WTC11 (cell line): ENCODE data around the gene ZSCAN29. TPM values are rescaled to one million over a fixed set of nuclear protein-coding genes. Genes with fewer than 3 reads are reported as not detected.

Experiments
- ATAC-seq: fragments of 200-7000 bp; cut with Tn5 transposase; 2 replicates; pipeline ENCODE4 v1.10.0; 2021; ENCODE audit warnings: mild to moderate bottlenecking, moderate library complexity
- CTCF ChIA-PET: fragments of 300-600 bp; sonication (Branson Sonifier 250); formaldehyde crosslinking; loops from one replicate; lab custom pipeline; 2021; ENCODE audit warnings: antibody characterized with exemption; lab: Charles Lee
- POLR2A ChIA-PET: fragments of 350-600 bp; sonication (Branson Sonifier 250); formaldehyde crosslinking; loops from one replicate; lab custom pipeline; 2021; ENCODE audit warnings: antibody characterized with exemption; lab: Charles Lee
- DNase-seq: peaks from one replicate; pipeline ENCODE4 v3.0.0; 2021; ENCODE audit warnings: low spot score
- H3K27ac Mint-ChIP-seq: 2 replicates; pipeline ENCODE4 v1.8.0; 2021; ENCODE audit warnings: mixed read lengths
- H3K27me3 Mint-ChIP-seq: 2 replicates; pipeline ENCODE4 v1.8.0; 2021; ENCODE audit warnings: low read depth, mild to moderate bottlenecking, moderate library complexity, mixed read lengths
- H3K36me3 Mint-ChIP-seq: 2 replicates; pipeline ENCODE4 v1.8.0; 2021; ENCODE audit warnings: mixed read lengths
- H3K4me1 Mint-ChIP-seq: 2 replicates; pipeline ENCODE4 v1.8.0; 2022; ENCODE audit warnings: mixed read lengths
- H3K4me3 Mint-ChIP-seq: 2 replicates; pipeline ENCODE4 v1.8.0; 2021; ENCODE audit warnings: mild to moderate bottlenecking, moderate library complexity, mixed read lengths
- H3K9me3 Mint-ChIP-seq: 2 replicates; pipeline ENCODE4 v1.8.0; 2021; ENCODE audit warnings: mixed read lengths
- ARID4B ChIP-seq: sonication (generic); formaldehyde crosslinking; IDR thresholded peaks from 2 replicates; pipeline ENCODE4 v1.8.0; 2023; ENCODE audit warnings: missing genetic modification reagents, mild to moderate bottlenecking, borderline replicate concordance
- E2F1 ChIP-seq: sonication (generic); formaldehyde crosslinking; IDR thresholded peaks from 2 replicates; pipeline ENCODE4 v1.8.0; 2022; ENCODE audit warnings: mild to moderate bottlenecking, missing genetic modification reagents
- FOXP1 ChIP-seq: sonication (generic); formaldehyde crosslinking; IDR thresholded peaks from 2 replicates; pipeline ENCODE4 v1.8.0; 2022; ENCODE audit warnings: missing genetic modification reagents, mild to moderate bottlenecking, moderate library complexity, borderline replicate concordance
- JAZF1 ChIP-seq: fragments of 250-450 bp; sonication (Bioruptor Pico); IDR thresholded peaks from 2 replicates; pipeline ENCODE4 v1.9.0; 2021; ENCODE audit warnings: moderate library complexity, mild to moderate bottlenecking, inconsistent platforms
- NFE2L1 ChIP-seq: sonication (generic); formaldehyde crosslinking; IDR thresholded peaks from 2 replicates; pipeline ENCODE4 v1.8.1; 2023; ENCODE audit warnings: missing genetic modification reagents
- NR1H2 ChIP-seq: sonication (generic); formaldehyde crosslinking; IDR thresholded peaks from 2 replicates; pipeline ENCODE4 v1.9.0; 2021; ENCODE audit warnings: mild to moderate bottlenecking, moderate library complexity, missing genetic modification reagents
- PRDM15 ChIP-seq: sonication (generic); formaldehyde crosslinking; IDR thresholded peaks from 2 replicates; pipeline ENCODE4 v1.8.0; 2022; ENCODE audit warnings: missing genetic modification reagents
- RORB ChIP-seq: fragments of 250-450 bp; sonication (Bioruptor Pico); IDR thresholded peaks from 2 replicates; pipeline ENCODE4 v1.9.0; 2021; ENCODE audit warnings: mild to moderate bottlenecking
- STAT6 ChIP-seq: sonication (generic); formaldehyde crosslinking; conservative IDR thresholded peaks from 2 replicates; pipeline ENCODE4 v1.8.1; 2023; ENCODE audit warnings: mild to moderate bottlenecking, low read depth, missing genetic modification reagents, moderate library complexity
- ZNF263 ChIP-seq: sonication (generic); formaldehyde crosslinking; IDR thresholded peaks from 2 replicates; pipeline ENCODE4 v1.8.1; 2022; ENCODE audit warnings: low read depth, mild to moderate bottlenecking, moderate library complexity, missing genetic modification reagents
- ZNF281 ChIP-seq: sonication (generic); formaldehyde crosslinking; IDR thresholded peaks from 2 replicates; pipeline ENCODE4 v1.8.0; 2023; ENCODE audit warnings: mild to moderate bottlenecking, missing genetic modification reagents
- ZNF532 ChIP-seq: fragments of 250-450 bp; sonication (Bioruptor Pico); IDR thresholded peaks from 2 replicates; pipeline ENCODE4 v1.9.0; 2021; ENCODE audit warnings: mild to moderate bottlenecking, borderline replicate concordance
- total RNA-seq: library from RNA; stranded (reverse); gene quantifications from 3 replicates; pipeline ENCODE4 v1.2.3, GENCODE V29; 2021

Gene ZSCAN29
- total RNA-seq, 1 experiment from 2014 or later = 39.7 TPM

GRCh38 chr15:43404130-43404529 lies 33.3 kb upstream of the ZSCAN29 start:
- Mint-ChIP-seq H3K36me3 (peaks cover 82% of the 10 kb centered on the region), H3K27me3 (no peaks in the 10 kb centered on the region), H3K9me3 (no peaks in the 10 kb centered on the region), H3K4me3 (no peak overlapping the region), H3K27ac (no peak overlapping the region)
- POLR2A ChIA-PET = interaction anchor here (0.7 kb wide), 1 partner anchor 346 kb away, joined by 4 read pairs; no protein-coding TSS in a partner anchor
- ATAC-seq (no peak), DNase-seq (no peak)
- CTCF ChIA-PET = no interaction called here
- no peak for TF ChIP-seq PRDM15 (CRISPR knock-in tag)
- no peak for TF ChIP-seq RORB (CRISPR knock-in tag)
- no peak for TF ChIP-seq E2F1 (CRISPR knock-in tag)
- TF ChIP-seq ZNF532 = no peak
- no peak for TF ChIP-seq FOXP1 (CRISPR knock-in tag)
- TF ChIP-seq ZNF281 (CRISPR knock-in tag) = no peak
- TF ChIP-seq NR1H2 (CRISPR knock-in tag) = no peak
- no peak for TF ChIP-seq STAT6
- no peak for TF ChIP-seq ZNF263 (CRISPR knock-in tag)
- TF ChIP-seq NFE2L1 (CRISPR knock-in tag) = no peak
- TF ChIP-seq ARID4B (CRISPR knock-in tag) = no peak
- no peak for TF ChIP-seq JAZF1
- TF ChIP-seq, all 79 proteins: peak for 0
- H3K4me1 Mint-ChIP-seq = no peaks in the 10 kb centered on the region
